K562 (cell line): ENCODE results near the gene KRTAP27-1. TPM values are rescaled to one million over a fixed set of nuclear protein-coding genes. Genes with fewer than 3 reads are reported as not detected.

Experiments
- ATAC-seq: fragments of 200-7000 bp; cut with Tn5 transposase; 3 replicates; pipeline ENCODE4 v1.9.1; 2020; ENCODE audit warnings: moderate library complexity
- BruUV-seq: library from RNA; stranded (reverse); fragments of 400-500 nt; replicated peaks from 2 replicates; lab custom pipeline; 2021; lab: Mats Ljungman, UMichigan
- CTCF ChIA-PET: fragments of 300-600 bp; formaldehyde crosslinking; extraction: SDS; loops from one replicate; lab custom pipeline; 2021; ENCODE audit warnings: low intra/inter-chr PET ratio; lab: Yijun Ruan, JAX
- POLR2A ChIA-PET: fragments of 300-600, 350-650 bp; sonication (Branson Sonifier 250); formaldehyde crosslinking; extraction: SDS; loops from one replicate; lab custom pipeline; 2021; ENCODE audit warnings: antibody characterized with exemption, inconsistent platforms; lab: Yijun Ruan, JAX
- DNase-seq, 4 experiments: peaks; one replicate each; pipeline versions ENCODE4 v3.0.0 to v3.0.0-alpha.2; 2011 to 2018; ENCODE audit warnings: low spot score in 3 of 4, mixed read lengths in 3 of 4; ENCODE audit errors: extremely low read depth in 1 of 4
- FAIRE-seq: peaks from 2 replicates; lab custom pipeline; 2011; peaks lifted over from hg19 to GRCh38; lab: Jason Lieb, UNC
- H2AFZ ChIP-seq: 2 replicates; pipeline ENCODE4 v1.6.0; 2011; ENCODE audit warnings: low read depth, low read length, control low read depth, inconsistent platforms
- H3K27ac ChIP-seq: fragments of 200-600 bp; 3 replicates; pipeline ENCODE4 v1.8.0; 2011; ENCODE audit warnings: low read depth, mild to moderate bottlenecking, control low read depth, inconsistent platforms, low read length, moderate library complexity, mixed read lengths; ENCODE audit errors: extremely low read depth
- H3K27me3 ChIP-seq, 2 experiments: fragments of 300-600 bp in 1 of 2; 2 replicates in 1 of 2; 3 replicates in 1 of 2; pipeline versions ENCODE4 v1.6.0 to v1.8.0; 2011; ENCODE audit warnings: inconsistent platforms in 2 of 2, low read length in 2 of 2, mild to moderate bottlenecking in 1 of 2, mixed read lengths in 1 of 2, moderate library complexity in 1 of 2; ENCODE audit not compliant: control insufficient read depth in 2 of 2, insufficient read depth in 2 of 2
- H3K36me3 ChIP-seq: fragments of 300-600 bp; 3 replicates; pipeline ENCODE4 v1.8.0; 2011; ENCODE audit warnings: mild to moderate bottlenecking, low read length, inconsistent platforms; ENCODE audit not compliant: control insufficient read depth, insufficient read depth
- H3K4me1 ChIP-seq, 2 experiments: fragments of 200-600 bp in 1 of 2; replicated peaks in 1 of 2; 2 replicates in 1 of 2; 3 replicates in 1 of 2; pipeline versions ENCODE4 v1.5.1 to v1.8.0; 2011; ENCODE audit warnings: inconsistent platforms in 2 of 2, low read length in 2 of 2, mild to moderate bottlenecking in 1 of 2, mixed read lengths in 1 of 2, moderate library complexity in 1 of 2; ENCODE audit not compliant: control insufficient read depth in 2 of 2, insufficient read depth in 2 of 2
- H3K4me2 ChIP-seq: 2 replicates; pipeline ENCODE4 v1.6.1; 2011; ENCODE audit warnings: low read length, control low read depth, inconsistent platforms, mixed read lengths; ENCODE audit not compliant: insufficient read depth
- H3K4me3 ChIP-seq: fragments of 200-600 bp; sonication (generic), shearing (Covaris generic); 2 replicates; pipeline ENCODE4 v1.5.1; 2016; ENCODE audit warnings: control low read depth, inconsistent platforms
- H3K79me2 ChIP-seq: fragments of 200-600 bp; 3 replicates; pipeline ENCODE4 v1.8.0; 2011; ENCODE audit warnings: low read length, inconsistent platforms; ENCODE audit not compliant: control insufficient read depth, insufficient read depth
- H3K9ac ChIP-seq, 2 experiments: 2 replicates each; pipeline versions ENCODE4 v1.6.0 to v1.6.1; 2011; ENCODE audit warnings: low read depth in 2 of 2, low read length in 2 of 2, control low read depth in 1 of 2, inconsistent platforms in 1 of 2, mild to moderate bottlenecking in 1 of 2, mixed read lengths in 1 of 2; ENCODE audit not compliant: insufficient read depth in 1 of 2
- H3K9me1 ChIP-seq: one replicate; pipeline ENCODE4 v1.6.0; 2011; ENCODE audit warnings: inconsistent platforms, mild to moderate bottlenecking, low read length, moderate library complexity; ENCODE audit not compliant: control insufficient read depth, insufficient read depth
- H3K9me3 ChIP-seq: replicated peaks from 2 replicates; pipeline ENCODE4 v1.5.1; 2011; ENCODE audit warnings: low read depth, low read length, inconsistent platforms; ENCODE audit not compliant: control insufficient read depth, insufficient read depth
- H4K20me1 ChIP-seq: replicated peaks from 2 replicates; pipeline ENCODE4 v1.6.1; 2011; ENCODE audit warnings: low read length, inconsistent platforms, mixed read lengths; ENCODE audit not compliant: control insufficient read depth, insufficient read depth
- ATF3 ChIP-seq, 2 experiments: fragments of 450-650 bp in 1 of 2; sonication (generic) in 1 of 2; formaldehyde crosslinking in 1 of 2; IDR thresholded peaks in 1 of 2; conservative IDR thresholded peaks in 1 of 2; 2 replicates each; pipeline versions ENCODE4 v1.6.1 to v1.8.1; 2016 to 2023; ENCODE audit warnings: mild to moderate bottlenecking in 2 of 2, moderate library complexity in 2 of 2, inconsistent platforms in 1 of 2, missing genetic modification reagents in 1 of 2
- BCLAF1 ChIP-seq, 2 experiments: fragments of 450-650 bp in 1 of 2; IDR thresholded peaks; 2 replicates each; pipeline ENCODE4 v1.6.1; 2011 to 2017; ENCODE audit warnings: low read depth in 2 of 2, antibody characterized with exemption in 1 of 2, borderline replicate concordance in 1 of 2, low read length in 1 of 2, mild to moderate bottlenecking in 1 of 2, mixed read lengths in 1 of 2; ENCODE audit not compliant: control insufficient read depth in 1 of 2
- CREM ChIP-seq: IDR thresholded peaks from 2 replicates; pipeline ENCODE4 v1.6.1; 2014; ENCODE audit warnings: antibody characterized with exemption, low read depth
- E2F5 ChIP-seq: sonication (generic); formaldehyde crosslinking; IDR thresholded peaks from 2 replicates; pipeline ENCODE4 v1.8.0; 2022; ENCODE audit warnings: mild to moderate bottlenecking, missing genetic modification reagents
- E2F8 ChIP-seq: fragments of 450-650 bp; IDR thresholded peaks from 2 replicates; pipeline ENCODE4 v1.7.1; 2018; ENCODE audit warnings: mild to moderate bottlenecking, low read depth; ENCODE audit not compliant: partially characterized antibody
- ELF1 ChIP-seq: fragments of 200-800 bp; sonication (Bioruptor generic); IDR thresholded peaks from 2 replicates; pipeline ENCODE4 v1.6.1; 2016; ENCODE audit warnings: missing genetic modification characterization, missing compliant biosample characterization
- FOXP1 ChIP-seq: sonication (generic); formaldehyde crosslinking; IDR thresholded peaks from 2 replicates; pipeline ENCODE4 v1.8.0; 2022; ENCODE audit warnings: mild to moderate bottlenecking, missing genetic modification reagents
- HOXB6 ChIP-seq: fragments of 250-450 bp; sonication (Bioruptor Pico); IDR thresholded peaks from 2 replicates; pipeline ENCODE4 v1.5.1; 2022; ENCODE audit warnings: mild to moderate bottlenecking, borderline replicate concordance
- MYBL2 ChIP-seq, 2 experiments: fragments of 450-650 bp in 1 of 2; sonication (generic) in 1 of 2; formaldehyde crosslinking in 1 of 2; IDR thresholded peaks; 2 replicates each; pipeline versions ENCODE4 v1.6.1 to v1.8.1; 2017 to 2022; ENCODE audit warnings: borderline replicate concordance in 1 of 2, inconsistent platforms in 1 of 2, low read depth in 1 of 2, mild to moderate bottlenecking in 1 of 2, missing genetic modification reagents in 1 of 2, moderate library complexity in 1 of 2
- RBM15 ChIP-seq: fragments of 200-400 bp; formaldehyde crosslinking; IDR thresholded peaks from 2 replicates; pipeline ENCODE4 v1.6.1; 2018; ENCODE audit warnings: mild to moderate bottlenecking, low read length, moderate library complexity; ENCODE audit not compliant: insufficient read depth
- STAG1 ChIP-seq: sonication (generic); formaldehyde crosslinking; IDR thresholded peaks from 2 replicates; pipeline ENCODE4 v1.5.0; 2020; ENCODE audit warnings: missing genetic modification reagents, borderline replicate concordance
- ZKSCAN8 ChIP-seq: fragments of 200-800 bp; sonication (Bioruptor generic); IDR thresholded peaks from 2 replicates; pipeline ENCODE4 v1.6.1; 2016; ENCODE audit warnings: missing genetic modification characterization, missing compliant biosample characterization
- ZNF668 ChIP-seq: fragments of 250-450 bp; sonication (Bioruptor Pico); IDR thresholded peaks from 2 replicates; pipeline ENCODE4 v1.8.0; 2022; ENCODE audit warnings: mild to moderate bottlenecking, inconsistent platforms
- in situ Hi-C: fragments of 300-500 bp; cut with MboI; formaldehyde crosslinking; loops from 4 replicates; pipeline ENCODE4 v1.15.0; 2018; ENCODE audit warnings: inconsistent platforms, mixed read lengths
- intact Hi-C: fragments of 100-400 bp; cut with micrococcal nuclease; formaldehyde crosslinking; loops from 2 replicates; pipeline ENCODE4 v1.14.2; 2022
- polyA plus RNA-seq, 8 experiments: library from polyadenylated mRNA; depleted of rRNA in 4 of 8; stranded (reverse) in 5 of 8; unstranded in 3 of 8; fragments of >200 nt; fragmentation: Nextera tagmentation in 2 of 8; fragmentation: Illumina TruSeq in 1 of 8; extraction: Ambion mirVana in 2 of 8; extraction: Trizol in 1 of 8; gene quantifications; 2 replicates each; pipeline versions ENCODE4 v1.2.1 to v1.2.3, GENCODE V29; 2011 to 2014; ENCODE audit warnings: inconsistent platforms in 1 of 8, missing spikeins in 1 of 8
- total RNA-seq, 7 experiments: library from RNA; depleted of rRNA in 6 of 7; stranded (reverse); fragments of >200 nt in 6 of 7; fragmentation: Illumina TruSeq in 2 of 7; extraction: Trizol in 2 of 7; gene quantifications; 2 replicates each; pipeline versions ENCODE4 v1.2.1 to v1.2.3, GENCODE V29; 2011 to 2021; ENCODE audit warnings: low replicate concordance in 1 of 7

Gene KRTAP27-1
- total and polyA plus RNA-seq, 9 of the 15 experiments (the other 6 are each of a cell fraction or from before 2014, with no cell fraction given), result not detected

- TF ChIP-seq RBM15, result no peak
- no peak for TF ChIP-seq ATF3 (IDR thresholded peaks at IDR 0.05)
- TF ChIP-seq ATF3 (CRISPR knock-in tag; conservative IDR thresholded peaks at IDR 0.05), result no peak
- no peak for TF ChIP-seq E2F5 (CRISPR knock-in tag)
- no peak for TF ChIP-seq STAG1 (CRISPR knock-in tag)
- no peak for TF ChIP-seq ELF1 (tag)
- TF ChIP-seq MYBL2 (IDR thresholded peaks at IDR 0.05; ENCODE audit: low read depth), result no peak
- no peak for TF ChIP-seq MYBL2 (CRISPR knock-in tag; IDR thresholded peaks at IDR 0.05; ENCODE audit: borderline replicate concordance)
- TF ChIP-seq CREM, result no peak
- TF ChIP-seq FOXP1 (CRISPR knock-in tag), result no peak
- TF ChIP-seq, all 486 proteins: peak for 0
Observed at GRCh38 chr21:30338717-30339116, 1.2 kb upstream of the KRTAP27-1 start (continued).

GRCh38 chr21:30337772-30338171 is 278 bp upstream of the KRTAP27-1 start:
- intact Hi-C loops, result no loop called here
- Histone ChIP-seq H3K27me3 (no peaks in the 10 kb centered on the region), H3K4me1 (no peaks in the 10 kb centered on the region), H3K9ac (no peak overlapping the region), H3K27ac (no peak overlapping the region), H2AFZ (no peak overlapping the region), H3K36me3 (no peaks in the 10 kb centered on the region), H4K20me1 (no peaks in the 10 kb centered on the region), H3K4me3 (no peak overlapping the region), H3K4me2 (no peak overlapping the region), H3K79me2 (no peaks in the 10 kb centered on the region), H3K9me1 (no peaks in the 10 kb centered on the region), H3K9me3 (no peaks in the 10 kb centered on the region)
- POLR2A ChIA-PET, result no interaction called here
- no peak for DNase-seq
- CTCF ChIA-PET, result no interaction called here
- FAIRE-seq, result no peak
- no peak for ATAC-seq
- in situ Hi-C loops, result no loop called here
- no TSS peak for BruUV-seq
- TF ChIP-seq ZNF668 (no peak), HOXB6 (CRISPR knock-in tag) (no peak), E2F8 (no peak), ZKSCAN8 (CRISPR knock-in tag) (no peak), BCLAF1 (IDR thresholded peaks at IDR 0.05; ENCODE audit: borderline replicate concordance in 1 of 2, control insufficient read depth in 1 of 2, low read depth in 2 of 2, low read length in 1 of 2) (no peak)
